Skeletal muscle satellite cell (primary cell): ENCODE results near the gene C1orf141. TPM values are rescaled to one million over a fixed set of nuclear protein-coding genes. Genes with fewer than 3 reads are reported as not detected.
A peak's percentile ranks its signal among the peaks of the same experiment; 100 is the strongest.

Source experiments
- H3K27me3 ChIP-seq: 2 replicates; pipeline ENCODE4 v1.7.0; 2013; ENCODE audit warnings: low read length; ENCODE audit not compliant: control insufficient read depth, insufficient read depth
- H3K36me3 ChIP-seq: 2 replicates; pipeline ENCODE4 v1.7.0; 2013; ENCODE audit warnings: mild to moderate bottlenecking, control low read depth, low read length; ENCODE audit not compliant: insufficient read depth
- H3K4me1 ChIP-seq: 2 replicates; pipeline ENCODE4 v1.7.0; 2013; ENCODE audit warnings: low read length; ENCODE audit not compliant: control insufficient read depth, insufficient read depth
- H3K4me2 ChIP-seq: 2 replicates; pipeline ENCODE4 v1.7.0; 2013; ENCODE audit warnings: mild to moderate bottlenecking, low read length
- H3K4me3 ChIP-seq: 2 replicates; pipeline ENCODE4 v1.7.0; 2013; ENCODE audit warnings: low read length
- H3K9ac ChIP-seq: 2 replicates; pipeline ENCODE4 v1.7.0; 2013; ENCODE audit warnings: mild to moderate bottlenecking, low read depth, low read length, moderate library complexity
- H3K9me3 ChIP-seq: replicated peaks from 2 replicates; pipeline ENCODE4 v1.7.0; 2013; ENCODE audit warnings: mild to moderate bottlenecking, control low read depth, low read length
- small RNA-seq: library from RNA; depleted of rRNA; stranded (forward); fragments of <200 nt; gene quantifications from one replicate; pipeline ENCODE3, GENCODE V24; 2012

The C1orf141 gene

DNA sequence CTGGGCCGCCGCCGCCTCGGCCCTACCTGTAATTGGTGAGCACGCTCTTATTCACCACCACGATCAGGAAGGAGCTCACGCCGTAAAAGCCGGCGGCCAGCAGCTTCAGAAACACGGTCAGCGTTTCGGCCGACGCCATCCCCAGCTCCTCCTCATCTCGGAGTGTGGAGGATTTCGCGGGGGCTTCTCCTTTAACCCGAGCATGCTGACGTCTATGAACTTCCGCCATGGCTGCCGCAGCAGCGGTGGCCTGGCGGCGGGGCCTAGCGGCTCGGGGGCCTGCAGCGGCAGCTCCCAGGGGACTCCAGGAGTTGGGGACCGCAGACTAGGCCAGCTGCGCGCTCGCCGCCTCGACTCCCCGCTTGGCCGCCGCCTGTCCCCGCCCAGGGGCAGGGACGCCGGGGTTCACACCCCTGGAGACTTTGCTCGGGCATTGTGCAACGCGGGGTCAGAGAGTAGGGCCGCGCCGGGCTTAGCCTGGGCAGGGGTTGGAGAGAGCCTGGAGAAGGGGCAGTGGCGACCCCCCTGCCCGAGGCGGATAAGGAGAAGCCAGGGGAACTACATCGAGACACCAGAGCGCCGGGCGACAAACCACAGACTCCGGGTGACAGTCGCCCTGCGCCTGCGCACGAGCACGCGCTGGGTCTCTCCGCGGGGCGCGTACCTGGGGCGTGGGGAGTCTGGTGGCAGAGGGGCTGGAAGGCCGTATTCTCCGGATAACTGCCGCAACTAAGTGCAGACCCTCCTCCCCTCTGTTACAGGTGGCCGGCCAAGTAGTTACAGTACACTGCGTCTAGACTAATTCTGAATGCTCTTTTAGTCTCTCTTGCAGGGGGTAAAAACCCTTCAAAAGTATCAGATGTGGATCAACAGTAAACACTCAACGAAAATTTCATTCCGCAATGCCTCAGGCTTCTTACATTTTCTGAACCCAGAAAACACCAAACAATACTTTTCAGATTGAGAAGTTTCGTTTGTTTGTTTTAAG is 80.7 kb downstream of the C1orf141 start, which contains the start of gene SLC35D1:
SLC35D1 (minus strand) TSS at position 364 of the 988 bp plus-strand sequence; CDS start at position 229, 135 bp downstream.
- Histone ChIP-seq H3K4me3 (peak within 1 kb of the TSS; percentile 91), H3K27me3 (no peaks in the 10 kb centered on the region), H3K9me3 (no peaks in the 10 kb centered on the region), H3K9ac (peak within 1 kb of the TSS; percentile 91), H3K36me3 (peaks cover 14% of the 10 kb centered on the region), H3K4me2 (peak within 1 kb of the TSS; percentile 79), H3K4me1 (peaks cover 27% of the 10 kb centered on the region)

DNA sequence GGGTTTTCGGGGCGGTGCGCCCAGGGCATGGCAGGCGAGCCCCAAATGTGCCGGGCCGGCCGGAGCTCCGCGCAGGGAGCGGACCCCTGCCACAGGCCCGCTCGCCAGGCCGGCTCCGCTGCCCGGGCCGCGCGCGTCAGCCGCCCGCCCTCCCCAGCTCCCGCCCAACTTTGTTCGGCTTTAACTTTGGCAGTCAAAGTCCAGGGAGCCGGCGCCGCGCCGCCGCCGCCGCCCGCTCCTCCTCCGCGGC is 81.3 kb downstream of the C1orf141 start:
- no peaks in the 10 kb centered on the region for H3K27me3 ChIP-seq
- peak overlapping the region; percentile 91 for H3K4me3 ChIP-seq
- H3K9ac ChIP-seq: peak overlapping the region; percentile 91
- peak overlapping the region; percentile 79 for H3K4me2 ChIP-seq
- peaks cover 19% of the 10 kb centered on the region for H3K36me3 ChIP-seq
- no peaks in the 10 kb centered on the region for H3K9me3 ChIP-seq
- peaks cover 21% of the 10 kb centered on the region for H3K4me1 ChIP-seq

GRCh38 chr1:67052741-67053534 is 81.8 kb downstream of the C1orf141 start:
- peak overlapping the region; percentile 91 for H3K9ac ChIP-seq
- H3K36me3 ChIP-seq: peaks cover 23% of the 10 kb centered on the region
- H3K4me2 ChIP-seq: peak overlapping the region; percentile 79
- peaks cover 19% of the 10 kb centered on the region for H3K4me1 ChIP-seq
- H3K4me3 ChIP-seq: peak overlapping the region; percentile 91
- H3K27me3 ChIP-seq: no peaks in the 10 kb centered on the region
- no peaks in the 10 kb centered on the region for H3K9me3 ChIP-seq

DNA sequence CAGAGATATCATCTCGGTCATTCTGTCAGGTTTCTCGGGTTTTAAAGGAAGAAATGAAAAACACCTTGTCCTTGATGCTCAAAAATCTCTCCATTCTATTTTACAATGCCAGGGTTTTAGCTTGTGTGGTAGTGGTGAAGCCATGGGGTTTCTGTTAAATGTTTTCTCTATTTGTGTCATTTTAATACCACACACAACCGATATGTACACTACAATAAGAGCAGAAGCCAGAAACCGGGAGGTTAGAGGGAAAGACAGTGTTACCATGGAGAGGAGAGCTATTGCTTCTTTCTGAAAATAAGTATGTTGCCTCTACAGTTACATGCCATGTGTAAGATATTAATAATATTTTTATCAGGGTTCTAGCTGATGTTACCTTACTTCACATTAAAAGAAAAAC is 83.6 kb downstream of the C1orf141 start:
- Histone ChIP-seq H3K36me3 (peaks cover 36% of the 10 kb centered on the region), H3K9me3 (no peaks in the 10 kb centered on the region), H3K4me1 (peaks cover 16% of the 10 kb centered on the region), H3K27me3 (no peaks in the 10 kb centered on the region), H3K9ac (no peak overlapping the region), H3K4me3 (no peak overlapping the region), H3K4me2 (peak overlapping the region; percentile 79)

- Histone ChIP-seq H3K9ac (no peak overlapping the region), H3K36me3 (peaks cover 69% of the 10 kb centered on the region), H3K4me2 (no peak overlapping the region), H3K4me1 (peaks cover 3% of the 10 kb centered on the region), H3K9me3 (no peaks in the 10 kb centered on the region), H3K4me3 (no peak overlapping the region), H3K27me3 (no peaks in the 10 kb centered on the region)
Observed at GRCh38 chr1:67044631-67045270, 90.0 kb downstream of the C1orf141 start.

GRCh38 chr1:67043366-67043765 is 91.4 kb downstream of the C1orf141 start:
- Histone ChIP-seq H3K4me1 (peaks cover 3% of the 10 kb centered on the region), H3K9ac (no peak overlapping the region), H3K4me3 (no peak overlapping the region), H3K36me3 (peaks cover 62% of the 10 kb centered on the region), H3K4me2 (no peak overlapping the region), H3K27me3 (no peaks in the 10 kb centered on the region), H3K9me3 (no peaks in the 10 kb centered on the region)

Small RNA genes lying within 50 kb of the gene (small RNA-seq; reads per million reads assigned to genes)
- not detected for gene RF00322
